HepG2 (cell line): ENCODE measurements around the gene DEDD2.

Source experiments
- ASH2L ChIP-seq: fragments of 300-600, 200-600 bp; sonication (generic); IDR thresholded peaks from 2 replicates; pipeline ENCODE4 v1.7.0; 2017; ENCODE audit warnings: low read depth, mild to moderate bottlenecking, moderate library complexity, mixed read lengths, low read length; ENCODE audit not compliant: insufficient read length
- BRCA1 ChIP-seq: sonication (generic); formaldehyde crosslinking; IDR thresholded peaks from 2 replicates; pipeline ENCODE4 v1.4.0; 2020; ENCODE audit warnings: missing genetic modification reagents
- CBX2 ChIP-seq, 2 experiments: fragments of 200-600 bp in 1 of 2; sonication (generic); formaldehyde crosslinking in 1 of 2; IDR thresholded peaks; 2 replicates each; pipeline versions ENCODE4 v1.7.0 to v1.8.1; 2018 to 2022; ENCODE audit warnings: low read depth in 2 of 2, low read length in 1 of 2, mild to moderate bottlenecking in 1 of 2, missing genetic modification reagents in 1 of 2
- EZH2 ChIP-seq: conservative IDR thresholded peaks from 2 replicates; pipeline ENCODE4 v1.6.1; 2012; ENCODE audit warnings: mild to moderate bottlenecking, low read depth, low read length, moderate library complexity
- HDAC6 ChIP-seq: fragments of 200-600 bp; sonication (generic); IDR thresholded peaks from 2 replicates; pipeline ENCODE4 v1.7.0; 2017; ENCODE audit warnings: mild to moderate bottlenecking, antibody characterized with exemption, low read length, low read depth
- JUNB ChIP-seq: sonication (generic); formaldehyde crosslinking; IDR thresholded peaks from 2 replicates; pipeline ENCODE4 v1.8.0; 2022; ENCODE audit warnings: missing genetic modification reagents, mild to moderate bottlenecking, borderline replicate concordance
- REST ChIP-seq, 2 experiments: IDR thresholded peaks; 2 replicates each; pipeline ENCODE4 v1.6.1; 2011 to 2012; ENCODE audit warnings: low read length in 2 of 2, borderline replicate concordance in 1 of 2, low read depth in 1 of 2, mild to moderate bottlenecking in 1 of 2, moderate library complexity in 1 of 2
- SMAD1 ChIP-seq: sonication (generic); formaldehyde crosslinking; IDR thresholded peaks from 2 replicates; pipeline ENCODE4 v1.4.0; 2020; ENCODE audit warnings: missing genetic modification reagents, low read depth, mild to moderate bottlenecking, borderline replicate concordance
- SNAPC4 ChIP-seq: sonication (generic); formaldehyde crosslinking; IDR thresholded peaks from 2 replicates; pipeline ENCODE4 v1.4.0; 2020; ENCODE audit warnings: mild to moderate bottlenecking, missing genetic modification reagents
- ZBTB4 ChIP-seq: sonication (generic); formaldehyde crosslinking; IDR thresholded peaks from 2 replicates; pipeline ENCODE4 v1.4.0; 2020; ENCODE audit warnings: missing genetic modification reagents, mild to moderate bottlenecking, borderline replicate concordance
- ZNF646 ChIP-seq: sonication (generic); formaldehyde crosslinking; IDR thresholded peaks from 2 replicates; pipeline ENCODE4 v1.9.0; 2021; ENCODE audit warnings: mild to moderate bottlenecking, missing genetic modification reagents

GRCh38 chr19:42156571-42156970 lies 60.9 kb downstream of the DEDD2 start:
- TF ChIP-seq REST (IDR thresholded peaks at IDR 0.05; ENCODE audit: borderline replicate concordance in 1 of 2, low read depth in 1 of 2, low read length in 2 of 2) = no peak
- no peak for TF ChIP-seq SNAPC4
- no peak for TF ChIP-seq EZH2
- no peak for TF ChIP-seq HDAC6
- TF ChIP-seq ZBTB4 = no peak
- no peak for TF ChIP-seq ASH2L
- TF ChIP-seq JUNB (CRISPR knock-in tag) = no peak
- TF ChIP-seq SMAD1 = no peak
- no peak for TF ChIP-seq BRCA1 (CRISPR knock-in tag)
- TF ChIP-seq ZNF646 (CRISPR knock-in tag) = no peak
- TF ChIP-seq CBX2 (IDR thresholded peaks at IDR 0.05; ENCODE audit: low read depth, low read length) = no peak
- no peak for TF ChIP-seq CBX2 (CRISPR knock-in tag; IDR thresholded peaks at IDR 0.05; ENCODE audit: low read depth)
